Measurements from ENCODE around the gene ZNF683.

Gene ZNF683

DNA sequence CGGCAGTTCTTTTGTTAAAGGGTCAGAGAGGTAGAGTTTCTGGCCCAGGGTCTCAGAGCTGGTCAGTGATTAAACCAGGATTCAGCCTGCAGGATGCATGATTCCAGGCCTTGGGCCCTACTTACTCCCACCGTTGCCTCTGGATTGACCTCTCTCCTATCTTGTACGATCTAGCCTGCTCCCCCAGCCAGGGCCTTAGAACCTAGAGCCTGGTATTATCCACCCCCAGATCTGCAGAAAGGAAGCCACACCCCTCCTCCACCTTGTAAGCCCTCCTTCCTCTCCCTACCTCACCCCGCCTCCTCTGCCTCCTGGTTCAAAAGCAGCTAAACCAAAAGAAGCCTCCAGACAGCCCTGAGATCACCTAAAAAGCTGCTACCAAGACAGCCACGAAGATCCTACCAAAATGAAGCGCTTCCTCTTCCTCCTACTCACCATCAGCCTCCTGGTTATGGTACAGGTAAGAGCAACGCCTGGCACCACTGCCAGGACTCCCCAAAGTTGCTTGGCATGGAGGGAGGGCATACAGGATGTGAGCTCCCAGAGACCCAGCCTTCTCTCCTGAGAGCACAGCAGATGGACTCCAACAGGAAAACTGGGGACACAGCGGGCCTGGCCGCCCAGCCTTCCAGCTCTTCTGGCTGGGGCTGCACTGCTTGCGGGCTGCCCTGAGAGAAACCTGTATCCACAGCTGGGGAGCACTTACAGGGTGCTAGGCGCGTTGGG lies 54.8 kb downstream of the ZNF683 start, which contains the start of gene CD52:
CD52 (plus strand) TSS at position 347 of the 726 bp plus-strand sequence; CDS start at position 407, 60 bp downstream.
- Mint-ChIP-seq H3K4me3 (peak within 1 kb of the TSS; percentile 92), H3K9me3 (no peaks in the 10 kb centered on the region), H3K36me3 (peaks cover 5% of the 10 kb centered on the region), H3K27me3 (no peaks in the 10 kb centered on the region), H3K27ac (peak within 1 kb of the TSS; percentile 84), H3K4me1 (peaks cover 83% of the 10 kb centered on the region)

GRCh38 chr1:26317146-26317545 lies 55.4 kb downstream of the ZNF683 start:
- Mint-ChIP-seq H3K36me3 (peaks cover 5% of the 10 kb centered on the region), H3K9me3 (no peaks in the 10 kb centered on the region), H3K4me1 (peaks cover 77% of the 10 kb centered on the region), H3K27ac (peak overlapping the region; percentile 84), H3K27me3 (no peaks in the 10 kb centered on the region), H3K4me3 (peak overlapping the region; percentile 92)

DNA sequence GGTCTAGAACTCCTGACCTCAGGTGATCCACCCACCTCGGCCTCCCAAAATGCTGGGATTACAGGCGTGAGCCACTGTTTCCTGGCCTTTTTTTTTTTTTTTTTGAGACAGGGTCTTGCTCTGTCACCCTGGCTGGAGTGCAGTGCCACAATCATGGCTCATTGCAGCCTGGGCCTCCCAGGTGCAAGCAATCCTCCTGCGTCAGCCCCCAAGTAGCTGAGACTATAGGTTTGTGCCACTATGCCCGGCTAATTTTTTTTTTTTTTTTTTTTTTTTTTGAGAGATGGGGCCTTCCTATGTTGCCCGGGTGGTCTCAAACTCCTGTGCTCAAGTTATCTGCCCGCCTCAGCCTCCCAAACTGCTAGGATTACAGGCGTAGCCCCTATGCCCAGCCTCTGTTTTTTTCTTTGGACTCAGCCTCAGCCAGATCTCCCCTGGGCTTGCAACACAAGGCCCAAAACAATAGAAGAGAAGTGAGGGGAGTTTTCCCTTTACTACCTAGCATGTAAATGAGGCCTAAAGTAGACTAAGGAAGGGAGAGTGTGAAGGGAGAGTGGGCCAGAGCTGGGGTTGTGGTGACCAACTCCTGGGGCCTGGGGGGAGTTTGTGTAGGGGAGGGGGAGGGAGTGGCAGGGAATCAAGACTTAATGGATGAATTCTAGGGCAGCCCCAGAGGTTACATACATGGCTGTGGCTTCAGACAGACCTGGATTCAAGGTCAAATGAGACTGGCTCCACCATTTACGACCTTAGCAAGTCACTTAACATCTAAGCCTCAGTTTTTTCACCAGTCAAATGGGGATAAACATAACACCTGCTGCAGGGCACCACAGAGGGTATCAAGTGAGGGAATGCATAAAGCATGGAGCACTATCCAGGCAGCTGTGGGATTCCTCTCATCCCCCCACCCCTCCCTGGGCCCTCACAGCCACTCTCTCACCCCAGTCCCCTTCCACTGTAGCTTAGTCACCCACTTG lies 56.4 kb downstream of the ZNF683 start:
- Mint-ChIP-seq H3K4me1 (peaks cover 74% of the 10 kb centered on the region), H3K27me3 (no peaks in the 10 kb centered on the region), H3K27ac (peak overlapping the region; percentile 94), H3K36me3 (no peaks in the 10 kb centered on the region), H3K9me3 (no peaks in the 10 kb centered on the region), H3K4me3 (no peak overlapping the region)

DNA sequence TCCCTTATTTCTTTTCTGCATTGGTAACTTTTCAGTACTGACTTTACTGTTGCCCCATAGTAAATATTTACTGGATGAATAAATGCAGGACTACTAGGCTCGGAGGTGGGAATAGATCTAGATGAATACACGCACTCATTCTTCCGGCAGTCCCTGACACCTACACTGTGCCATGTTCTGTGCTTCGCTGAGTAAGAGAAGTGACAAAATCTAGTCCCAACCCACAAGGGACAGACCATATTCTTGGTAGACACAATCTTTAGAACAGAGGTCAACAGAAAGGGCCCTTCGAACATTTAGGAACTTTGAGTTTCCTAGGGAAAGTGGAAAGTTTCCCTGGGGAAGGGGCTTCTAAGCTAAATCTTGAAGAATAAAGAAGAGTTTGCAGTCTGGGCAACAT lies 58.0 kb downstream of the ZNF683 start:
- Mint-ChIP-seq H3K4me1 (peaks cover 60% of the 10 kb centered on the region), H3K4me3 (no peak overlapping the region)

More for the DNA sequence above, 58.0 kb downstream of the ZNF683 start:
- Mint-ChIP-seq H3K27me3 (no peaks in the 10 kb centered on the region), H3K36me3 (no peaks in the 10 kb centered on the region), H3K27ac (peak overlapping the region; percentile 62), H3K9me3 (no peaks in the 10 kb centered on the region)

All from activated naive CD4-positive, alpha-beta T cell treated with anti-CD3 and anti-CD28 coated beads, Interleukin-2, amount 50 U/mL, for 24 hours (primary cell).